Stimulated activated CD4-positive, alpha-beta T cell treated with anti-CD3 and anti-CD28 coated beads, Interleukin-1b, Interleukin-23, amount 100 ng/mL, for 4 hours (primary cell): ENCODE data around the gene FSTL4.

ENCODE experiments used
- DNase-seq, 2 donors: peaks; one replicate each; pipeline ENCODE4 v3.0.0-alpha.2; 2020; ENCODE audit warnings: low read depth in 2 of 2

The FSTL4 gene

DNA sequence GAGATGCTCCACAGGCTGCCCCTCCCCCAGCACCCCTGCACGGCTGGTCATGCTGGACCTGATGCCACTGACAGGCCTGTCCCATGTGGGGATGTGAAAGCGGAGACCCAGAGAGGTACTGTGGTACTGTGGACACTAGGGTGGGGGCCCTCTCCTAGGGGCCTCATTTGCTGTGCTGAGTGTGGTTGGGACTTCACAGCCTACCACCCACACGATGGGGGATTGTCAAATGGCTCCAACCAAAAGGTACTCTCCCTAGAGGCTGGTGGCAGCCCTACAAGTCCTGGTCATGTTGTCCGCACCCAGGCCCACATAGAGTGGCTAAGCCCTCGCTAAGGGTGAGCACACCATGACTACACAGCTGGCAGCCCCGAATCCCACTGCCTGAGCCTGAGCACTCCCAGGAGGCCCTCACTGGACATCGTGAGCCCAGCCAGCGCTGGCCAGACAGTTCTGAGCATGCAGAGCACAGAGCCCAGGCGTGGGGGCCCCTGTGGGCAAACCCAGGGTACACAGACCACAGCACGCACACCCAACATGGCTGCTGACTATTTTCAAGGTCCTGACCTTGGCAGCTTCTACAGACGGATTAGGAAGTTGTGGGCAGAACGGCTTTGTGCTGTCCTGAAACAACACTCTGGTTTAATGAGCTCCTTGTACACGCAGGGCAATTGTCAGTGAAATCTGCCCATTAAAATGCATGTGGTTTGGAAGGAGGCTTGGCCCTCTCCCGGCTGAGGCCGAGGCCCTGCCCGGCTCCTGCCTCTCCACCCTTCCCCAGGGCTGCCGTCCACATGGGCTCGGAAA is 346.4 kb downstream of the FSTL4 start:
- DNase-seq = no peak

DNA sequence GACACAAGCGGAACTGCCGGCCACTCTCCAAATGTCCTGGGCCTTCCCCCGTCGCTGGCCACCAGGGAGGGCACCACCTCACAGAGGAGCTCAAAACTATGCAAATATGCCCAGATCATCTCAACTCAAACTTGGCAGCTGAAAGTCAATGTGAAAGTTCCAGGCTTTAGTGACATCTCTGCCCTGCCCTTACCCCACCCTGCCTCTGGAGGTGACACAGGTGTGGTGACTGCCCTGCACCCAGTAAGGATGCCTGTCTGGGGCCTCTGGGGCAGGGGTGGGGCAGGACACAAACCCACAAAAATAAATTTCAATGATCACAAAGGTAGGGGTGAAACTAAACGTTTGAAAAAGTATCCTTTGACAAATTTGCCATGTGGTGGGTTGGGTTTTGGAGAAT is 347.1 kb downstream of the FSTL4 start:
- no peak for DNase-seq

DNA sequence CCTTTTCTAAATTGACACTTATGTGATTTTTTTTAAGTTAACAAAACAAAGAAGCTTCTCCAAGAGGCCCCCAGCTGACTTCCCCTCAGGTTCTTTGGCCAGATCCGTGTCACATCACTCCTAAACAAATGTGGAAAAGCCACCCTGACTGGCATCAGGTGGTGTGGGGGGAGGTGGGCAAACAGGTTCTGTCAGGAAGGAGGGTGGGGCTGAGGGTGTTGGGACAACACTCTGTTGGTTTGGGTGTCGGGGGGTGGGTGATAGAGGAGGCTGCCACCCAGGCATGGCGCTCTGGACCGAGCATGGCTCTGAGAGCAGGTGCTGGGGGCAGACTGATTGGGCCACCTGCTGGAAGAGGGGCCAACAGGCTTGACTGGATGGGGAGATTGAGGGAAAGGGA is 349.7 kb downstream of the FSTL4 start:
- no peak for DNase-seq

DNA sequence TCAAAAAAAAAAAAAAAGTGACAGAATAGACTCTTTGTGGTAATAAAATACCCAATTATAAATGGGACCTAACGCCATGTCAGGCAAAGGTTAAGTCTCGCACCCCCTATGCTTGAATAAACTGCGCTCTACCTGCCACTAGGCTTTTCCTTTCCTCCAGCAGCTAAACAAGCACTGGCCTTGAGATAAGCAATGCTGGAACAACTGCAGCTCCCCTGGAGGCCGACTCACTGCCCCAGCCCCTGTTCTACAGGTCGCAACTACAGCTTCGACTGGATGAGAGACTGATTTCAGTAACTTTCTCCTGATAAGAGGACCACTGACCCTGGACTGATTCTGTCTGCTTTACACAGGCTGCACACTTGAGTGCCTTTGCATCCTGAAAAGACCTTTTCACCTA is 350.3 kb downstream of the FSTL4 start:
- DNase-seq = no peak

DNA sequence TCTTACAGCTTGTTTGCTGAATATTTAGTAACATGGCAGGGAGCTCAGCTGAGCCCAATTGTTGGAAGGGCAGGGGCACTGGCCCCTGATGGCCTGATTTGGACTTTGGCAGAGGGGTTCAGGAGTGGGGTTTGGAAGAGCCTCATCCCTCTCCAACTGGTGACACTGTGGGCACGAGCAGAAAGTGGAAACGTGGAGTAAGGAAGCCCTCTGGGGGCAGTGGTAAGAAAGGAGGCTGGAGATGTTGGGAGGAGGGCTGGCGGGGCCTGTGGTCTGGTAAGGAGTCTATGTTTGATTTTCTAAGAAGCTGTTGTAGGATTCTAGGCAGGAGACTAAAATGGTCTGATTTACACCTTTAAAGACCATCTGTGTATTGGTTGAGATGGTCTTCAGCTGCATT is 351.6 kb downstream of the FSTL4 start:
- no peak for DNase-seq

DNA sequence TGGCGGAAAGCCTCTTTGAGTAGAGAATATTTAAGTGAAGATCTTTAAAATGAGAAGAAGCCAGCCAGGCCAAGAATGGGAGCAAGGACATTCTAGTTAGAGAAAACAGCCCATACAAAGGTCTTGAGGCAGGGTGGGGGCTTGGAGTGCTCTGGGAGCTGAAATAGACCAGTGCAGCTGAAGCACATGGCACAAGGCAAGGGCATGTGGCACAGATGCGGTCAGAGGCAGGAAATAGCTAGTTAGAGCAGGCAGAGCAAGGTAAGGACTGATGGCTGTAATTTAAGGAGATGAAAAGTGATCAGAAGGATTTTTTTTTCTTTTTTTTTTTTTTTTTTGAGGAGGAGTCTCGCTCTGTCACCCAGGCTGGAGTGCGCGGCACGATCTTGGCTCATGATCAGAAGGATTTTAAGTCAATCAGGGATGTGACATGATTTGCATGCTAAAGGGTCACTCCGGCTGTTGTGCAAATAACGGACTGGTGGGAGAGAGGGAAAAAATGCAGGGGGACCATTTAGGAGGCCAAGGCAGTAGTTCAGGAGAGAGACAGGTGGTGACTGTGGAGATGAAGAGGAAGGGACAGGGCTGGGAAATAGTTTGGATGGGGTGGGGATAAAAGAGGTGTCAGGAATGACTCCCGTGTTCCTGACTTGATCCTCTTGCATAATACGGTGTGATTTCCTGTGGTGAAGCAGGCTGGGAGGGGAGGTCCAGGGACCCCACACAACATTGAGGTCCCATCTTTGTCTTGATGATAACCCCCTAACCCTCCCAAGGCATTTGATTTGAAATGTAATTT is 352.9 kb downstream of the FSTL4 start:
- DNase-seq = no peak

DNA sequence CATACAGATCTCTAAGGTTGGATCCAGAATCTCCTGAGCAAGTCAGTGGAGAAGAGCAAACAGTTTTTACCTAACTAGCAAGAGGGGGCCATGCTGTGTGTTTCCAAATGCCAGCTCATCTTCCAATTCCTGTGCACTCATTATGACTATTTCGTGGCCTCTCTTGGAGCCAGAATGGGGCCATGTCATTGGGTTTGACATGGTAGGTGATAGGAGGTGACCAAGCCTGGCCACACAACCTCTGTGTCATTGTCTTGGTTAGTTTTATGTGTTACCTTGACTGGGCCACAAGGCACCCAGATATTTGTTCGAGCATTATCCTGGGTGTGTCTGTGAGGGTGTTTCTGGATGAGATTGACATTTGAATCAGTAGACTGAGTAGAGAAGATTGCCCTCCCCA is 354.4 kb downstream of the FSTL4 start:
- DNase-seq = no peak

DNA sequence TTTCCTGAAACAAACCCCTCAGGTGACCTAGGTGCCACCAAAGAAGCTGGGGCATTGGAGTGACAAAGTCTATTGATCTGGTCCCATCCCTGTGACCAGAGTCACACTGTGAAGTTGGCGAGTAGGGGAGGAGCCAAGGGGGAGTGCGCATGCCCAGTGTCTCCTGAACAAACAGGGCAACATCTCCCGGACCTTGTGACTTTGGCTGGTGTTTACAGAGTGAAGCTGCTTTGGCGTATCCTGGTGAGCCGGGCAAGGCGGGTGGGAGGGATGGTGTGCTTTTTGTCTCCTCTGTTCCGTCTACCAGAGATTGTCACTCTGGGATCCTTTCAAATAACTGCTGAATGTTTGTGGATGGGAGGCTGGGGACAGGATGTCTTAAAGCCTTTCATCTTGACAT is 356.1 kb downstream of the FSTL4 start:
- no peak for DNase-seq

DNA sequence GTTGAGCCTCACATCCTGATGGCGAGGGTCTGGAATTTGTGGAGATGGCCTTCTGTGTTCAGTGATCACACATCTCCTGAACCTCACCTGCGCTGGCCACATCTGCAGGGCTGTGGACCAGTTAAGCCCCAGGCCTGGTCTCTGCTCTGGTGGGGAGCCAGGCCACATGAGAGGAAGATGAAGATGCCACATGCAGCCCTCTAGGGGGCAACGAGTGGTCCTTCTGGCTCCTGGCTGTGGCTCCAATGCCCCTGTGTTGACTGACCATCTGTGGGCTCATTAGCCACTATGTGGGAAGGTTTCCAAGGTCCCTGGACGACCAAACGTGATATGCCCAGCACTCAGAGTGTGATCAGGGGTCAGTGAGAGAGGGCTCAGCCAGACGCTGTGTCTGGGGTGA is 357.5 kb downstream of the FSTL4 start:
- no peak for DNase-seq

DNA sequence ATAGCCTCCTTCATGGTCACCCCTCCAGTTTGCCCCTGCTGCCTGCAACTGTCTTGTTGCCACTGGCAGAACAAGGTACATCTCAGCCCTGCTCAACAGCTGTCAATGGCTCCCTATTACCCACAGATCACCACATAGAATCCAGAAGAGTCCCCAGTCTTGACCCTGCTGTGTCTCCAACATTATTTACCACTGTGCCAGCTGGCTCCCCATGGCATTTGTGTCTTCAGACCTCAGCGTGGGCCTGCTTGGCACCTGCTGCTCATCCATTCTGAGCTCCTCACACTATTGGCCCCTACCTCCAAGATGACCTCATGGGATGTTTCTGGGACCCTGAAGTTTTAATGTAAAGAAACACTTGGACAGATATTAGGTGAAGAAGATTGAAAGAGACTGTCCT is 358.7 kb downstream of the FSTL4 start:
- no peak for DNase-seq

DNA sequence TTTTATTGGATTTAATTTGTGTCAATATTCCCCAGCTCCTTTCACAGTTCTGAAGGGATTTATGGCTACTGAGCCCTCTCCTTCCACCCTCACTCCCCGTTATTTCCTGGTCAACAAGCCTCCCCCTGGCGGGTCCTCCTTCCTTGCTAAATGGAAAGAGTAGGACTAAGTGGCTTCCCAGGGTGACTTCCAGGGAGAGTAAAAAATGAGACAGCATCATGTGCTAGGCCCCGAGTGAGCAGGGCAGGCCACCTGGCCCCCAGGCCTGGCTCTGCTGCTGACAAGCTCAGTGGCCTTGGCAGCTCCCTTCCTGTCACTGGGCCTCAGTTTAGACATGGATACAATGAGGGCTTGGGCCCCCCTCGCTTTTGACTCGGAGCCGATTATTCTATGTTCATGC is 359.3 kb downstream of the FSTL4 start:
- DNase-seq = no peak

DNA sequence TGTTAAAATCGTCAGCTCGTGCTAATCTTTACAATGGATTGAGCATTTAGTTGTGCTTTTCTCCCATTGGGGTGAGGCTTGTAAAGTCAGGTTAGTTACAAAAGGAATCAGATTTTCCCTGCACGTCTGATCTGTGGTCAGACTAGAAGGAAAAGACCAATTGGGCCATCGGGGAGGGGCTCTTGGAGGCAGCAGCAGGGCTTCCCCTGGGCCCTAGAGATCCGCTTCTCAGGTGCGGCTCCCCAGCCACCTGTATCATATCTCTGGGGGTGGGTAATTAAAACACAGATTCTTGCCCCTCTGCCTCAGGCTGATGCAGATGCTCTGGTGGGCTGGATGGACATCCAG is 360.2 kb downstream of the FSTL4 start:
- DNase-seq = no peak

DNA sequence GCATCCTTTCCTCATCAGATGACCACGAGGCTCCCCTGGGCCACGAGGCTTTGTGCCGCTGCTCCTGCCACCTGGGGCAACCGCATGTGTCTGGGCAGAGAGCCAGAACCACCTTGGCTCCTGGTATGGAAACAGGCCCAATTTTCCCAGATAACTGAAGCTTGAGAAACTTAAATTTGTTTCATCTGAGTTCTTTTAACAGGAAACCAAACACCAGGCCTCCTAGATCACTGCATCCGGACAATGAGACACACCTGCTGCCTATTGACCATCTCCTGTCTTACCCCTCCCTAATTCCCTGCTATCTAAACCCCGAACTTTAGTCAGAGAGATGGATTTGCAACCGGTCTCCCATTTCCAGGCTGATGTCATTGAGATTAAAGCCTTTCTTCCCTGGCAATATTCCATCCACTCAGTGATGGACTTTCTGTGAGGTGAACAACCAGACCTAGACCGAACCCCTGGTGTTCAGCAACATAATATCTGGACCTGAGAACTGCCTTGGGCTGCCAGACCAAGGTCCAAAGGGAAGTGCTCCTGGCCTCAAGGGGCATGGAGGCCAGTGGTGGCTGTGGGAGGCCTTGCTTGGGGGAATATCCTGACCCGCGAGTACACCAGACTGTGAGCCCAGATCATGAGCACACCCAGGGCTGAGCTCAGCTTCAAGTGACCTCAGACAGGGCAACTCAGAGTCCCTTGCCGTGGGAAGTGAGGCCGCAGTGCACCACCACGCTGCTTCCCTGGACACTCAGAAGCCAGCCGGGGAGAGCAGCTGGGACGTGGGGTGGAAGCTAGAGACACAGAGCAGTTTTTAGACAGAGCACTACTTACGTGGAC is 360.8 kb downstream of the FSTL4 start:
- no peak for DNase-seq

DNA sequence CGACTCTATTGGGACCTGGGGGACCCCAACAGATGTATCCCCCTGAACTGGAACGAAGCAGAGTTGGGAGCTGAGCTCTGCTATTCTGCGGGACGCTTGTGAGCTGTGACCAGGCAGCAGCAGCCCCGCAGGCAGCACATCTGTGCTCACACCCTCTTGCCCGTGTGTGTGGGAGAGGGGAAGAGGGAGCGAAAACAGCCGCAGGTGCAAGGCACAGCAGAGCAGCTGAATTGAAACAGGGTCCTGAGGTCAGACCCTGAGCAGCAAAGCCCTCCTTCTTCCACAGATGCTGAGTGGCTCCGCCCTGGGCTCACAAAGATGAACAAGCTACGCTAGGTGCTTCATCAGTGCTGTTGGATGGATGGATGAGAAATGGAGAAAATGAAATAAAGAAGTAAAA is 361.8 kb downstream of the FSTL4 start:
- DNase-seq = no peak

DNA sequence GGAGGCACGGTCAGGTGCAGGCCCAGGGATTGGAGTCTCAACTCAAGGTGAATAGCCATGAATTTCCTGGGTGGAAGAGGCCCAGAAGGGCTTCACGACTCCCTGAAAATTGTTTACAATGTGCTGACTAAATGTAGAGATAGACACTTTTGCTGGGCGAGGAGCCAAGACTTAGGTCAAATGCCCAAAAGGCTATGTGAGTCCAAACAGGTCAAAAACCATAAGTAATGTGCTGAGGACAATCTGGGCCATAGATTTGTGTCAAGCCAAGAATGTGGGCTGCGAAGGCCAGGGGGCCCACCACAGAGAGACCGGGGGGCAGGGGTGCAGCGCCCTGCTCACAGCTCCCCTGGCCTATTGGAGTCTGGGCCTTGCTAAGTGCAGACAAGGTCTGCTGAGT is 362.7 kb downstream of the FSTL4 start:
- no peak for DNase-seq

DNA sequence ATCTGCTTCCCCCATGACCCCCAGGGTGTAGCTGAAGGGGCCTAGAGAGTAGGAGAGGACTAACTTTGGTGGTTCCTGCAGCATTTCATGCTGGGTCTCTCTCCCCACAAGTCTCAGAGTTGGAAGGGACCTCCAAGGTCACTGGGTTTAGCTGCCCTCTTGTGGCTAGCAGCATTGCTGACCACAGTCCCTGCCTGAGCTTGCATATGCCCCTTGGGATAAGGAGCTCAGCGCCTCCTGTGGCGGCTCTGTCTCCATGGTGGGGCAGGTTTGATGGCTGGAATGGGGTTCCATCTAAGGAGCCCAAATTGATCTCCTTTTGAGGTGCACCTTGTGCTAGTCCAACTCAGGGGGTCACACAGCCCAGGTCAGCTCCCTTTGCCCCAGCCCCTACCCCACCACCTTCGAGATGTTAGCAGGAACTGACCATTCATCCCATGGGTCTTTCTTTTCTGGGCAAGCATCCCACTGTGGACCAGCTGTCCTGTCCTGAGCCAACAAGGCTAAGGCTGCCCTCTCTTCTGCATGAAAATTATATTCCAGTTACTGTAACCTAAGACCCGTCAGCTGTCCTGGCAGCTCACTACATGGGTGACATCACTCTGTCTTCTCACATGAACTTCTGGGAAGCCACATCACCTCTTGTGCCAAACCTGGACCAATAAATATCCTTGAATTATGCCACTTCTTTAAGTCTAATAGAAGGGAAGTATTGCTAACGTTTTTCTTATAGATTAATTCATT is 364.3 kb downstream of the FSTL4 start:
- no peak for DNase-seq

DNA sequence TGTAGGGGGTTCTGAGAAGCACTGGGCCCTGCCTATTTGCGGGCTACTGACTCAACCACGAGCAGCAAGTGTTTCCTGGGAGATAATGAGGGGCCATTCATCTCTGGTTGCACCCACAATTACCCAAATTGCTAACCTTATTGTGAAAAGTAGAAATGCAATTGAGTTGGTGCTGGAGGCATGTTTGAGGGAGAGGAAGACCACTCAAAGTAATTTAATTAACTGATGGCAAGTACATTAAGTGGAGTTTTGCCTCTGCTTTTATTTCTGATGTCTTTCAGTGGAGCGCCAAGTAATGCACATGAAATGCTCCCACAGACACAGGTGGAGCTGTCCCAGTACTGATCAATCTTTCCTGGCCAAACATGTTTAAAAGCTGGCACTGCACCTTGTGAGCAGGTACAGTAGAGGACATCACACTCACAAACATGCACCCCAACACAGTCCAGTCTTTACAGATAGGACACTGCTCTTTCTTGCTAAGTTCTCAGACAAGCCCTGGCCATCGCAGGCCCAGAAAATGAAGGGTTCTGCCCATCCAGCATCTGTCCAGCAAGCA is 365.1 kb downstream of the FSTL4 start:
- DNase-seq = no peak

DNA sequence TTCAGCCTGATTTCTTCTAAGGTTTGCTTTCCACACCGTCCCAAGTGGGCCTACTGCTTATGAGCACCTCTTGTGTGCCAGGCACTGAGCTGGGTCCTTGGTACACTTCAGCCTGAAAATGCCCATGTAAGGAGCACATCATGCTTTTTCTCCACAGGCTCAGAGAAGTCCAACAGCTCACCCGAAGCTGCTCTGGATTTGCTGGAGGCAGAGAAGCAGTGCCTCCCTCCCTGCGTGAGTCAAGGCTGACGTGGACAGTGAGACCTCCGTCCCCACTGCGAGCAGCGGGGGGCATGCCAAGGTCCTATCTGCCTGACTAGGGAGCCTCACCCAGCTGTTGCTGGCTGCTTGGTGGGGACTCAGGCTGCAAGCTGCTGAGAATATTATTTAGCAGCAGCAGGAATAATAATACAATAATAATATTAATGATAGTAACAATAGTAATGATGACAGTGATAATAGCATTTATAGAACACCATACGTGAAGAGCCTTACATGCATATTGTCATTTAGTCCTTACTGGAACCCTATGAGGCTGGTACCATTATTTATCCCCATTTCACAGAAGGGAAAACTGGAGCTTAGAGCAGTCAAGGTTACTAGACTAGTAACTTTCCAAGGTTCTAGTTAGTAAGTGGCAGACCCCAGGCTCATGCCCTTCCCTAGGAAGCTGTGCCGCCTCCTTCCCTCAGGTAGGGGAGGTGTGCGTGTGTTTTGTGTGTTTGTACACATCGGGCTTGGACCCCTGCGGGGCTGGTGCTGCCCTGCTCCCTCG is 365.8 kb downstream of the FSTL4 start:
- DNase-seq = no peak

DNA sequence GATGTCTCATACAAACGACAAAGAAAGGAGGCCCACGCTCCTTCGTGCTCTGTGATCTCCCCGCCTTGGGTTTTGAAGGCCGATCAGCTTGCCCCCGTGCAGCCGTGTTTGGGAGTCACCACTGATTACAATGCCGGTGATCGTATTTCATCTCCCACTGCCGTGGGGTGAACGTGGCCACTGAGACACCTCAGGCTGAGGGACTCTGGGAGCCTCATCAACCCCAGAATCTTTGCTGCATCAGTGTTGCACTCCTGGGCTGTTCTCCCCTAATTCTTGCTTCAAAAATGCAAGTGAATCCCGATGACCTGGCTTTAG is 366.3 kb downstream of the FSTL4 start:
- DNase-seq = no peak

DNA sequence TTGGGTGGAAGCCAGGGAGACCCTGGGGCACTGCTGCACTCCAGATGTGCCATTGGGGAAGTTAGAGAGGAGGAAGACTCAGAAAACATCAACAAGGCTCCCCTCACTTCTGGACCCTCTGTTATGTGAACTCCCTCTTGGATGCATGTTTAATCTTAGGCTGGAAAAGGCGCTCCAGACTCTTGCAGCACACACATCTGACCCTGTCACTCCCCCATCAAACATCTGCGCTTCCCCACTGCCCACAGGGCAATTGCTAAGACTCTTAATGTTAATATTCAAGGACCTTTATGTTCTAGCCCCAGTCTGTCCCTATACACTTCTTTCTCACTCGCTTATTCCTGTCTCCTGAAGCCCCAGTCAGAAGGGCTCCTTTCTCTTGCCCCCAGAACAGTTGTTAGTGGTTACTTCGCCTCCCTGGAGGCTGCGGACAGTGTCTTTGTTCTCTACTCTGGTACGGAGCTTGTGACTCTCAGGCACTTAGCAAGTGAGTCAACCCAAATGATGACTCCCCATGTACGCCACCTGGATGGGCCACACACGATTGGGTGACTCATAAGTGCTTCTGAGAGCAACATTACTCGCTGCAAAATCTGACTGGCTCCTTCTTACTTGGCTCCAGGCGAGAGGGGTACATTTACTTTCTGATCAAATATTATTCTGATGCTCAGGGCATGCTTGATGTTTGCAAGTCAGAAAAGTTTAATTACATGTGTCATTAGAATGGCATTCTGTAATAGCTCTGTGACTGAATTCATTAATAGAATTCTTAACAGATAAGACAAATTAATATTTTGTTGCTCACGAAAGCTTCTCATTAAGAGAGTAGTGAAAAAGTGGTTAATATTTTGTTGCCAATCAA is 366.9 kb downstream of the FSTL4 start:
- DNase-seq = no peak
